HUES64 (cell line): ENCODE measurements around the gene GBF1. TPM values are rescaled to one million over a fixed set of nuclear protein-coding genes. Genes with fewer than 3 reads are reported as not detected.
"Not testable (repeated sequence)": the region's sequence is repeated elsewhere in the genome, so short reads cannot be mapped to it uniquely, and the experiment has no call there.

Source experiments
- H3K27ac ChIP-seq: 2 replicates; pipeline ENCODE4 v1.7.0; 2013; ENCODE audit warnings: low read depth, low read length, inconsistent platforms
- H3K27me3 ChIP-seq: 2 replicates; pipeline ENCODE4 v1.6.1; 2013; ENCODE audit warnings: mild to moderate bottlenecking, low read length; ENCODE audit not compliant: insufficient read depth
- H3K36me3 ChIP-seq: 2 replicates; pipeline ENCODE4 v1.6.1; 2013; ENCODE audit warnings: mild to moderate bottlenecking, low read length; ENCODE audit not compliant: insufficient read depth
- H3K4me1 ChIP-seq: 2 replicates; pipeline ENCODE4 v1.6.1; 2013; ENCODE audit warnings: mild to moderate bottlenecking, low read length, moderate library complexity; ENCODE audit not compliant: insufficient read depth
- H3K4me3 ChIP-seq: 2 replicates; pipeline ENCODE4 v1.5.1; 2013; ENCODE audit warnings: mild to moderate bottlenecking, low read length, moderate library complexity
- H3K9ac ChIP-seq: 2 replicates; pipeline ENCODE4 v1.6.1; 2013; ENCODE audit warnings: mild to moderate bottlenecking, low read depth, low read length
- H3K9me3 ChIP-seq: 2 replicates; pipeline ENCODE4 v1.6.1; 2013; ENCODE audit warnings: low read depth, low read length; ENCODE audit not compliant: insufficient read depth
- WGBS: fragments of 150-250, 120-280 bp; methylation state at CpG from one replicate; pipeline ENCODE4 v1.1.7; 2013; ENCODE audit warnings: missing lambda C conversion rate; 5-methylcytosine and 5-hydroxymethylcytosine counted together
- polyA plus RNA-seq, 2 experiments: library from polyadenylated mRNA; stranded (reverse); fragments of 50-300 nt; gene quantifications; one replicate each; pipeline ENCODE4 v1.2.3, GENCODE V29; 2013

Gene GBF1, protein sequence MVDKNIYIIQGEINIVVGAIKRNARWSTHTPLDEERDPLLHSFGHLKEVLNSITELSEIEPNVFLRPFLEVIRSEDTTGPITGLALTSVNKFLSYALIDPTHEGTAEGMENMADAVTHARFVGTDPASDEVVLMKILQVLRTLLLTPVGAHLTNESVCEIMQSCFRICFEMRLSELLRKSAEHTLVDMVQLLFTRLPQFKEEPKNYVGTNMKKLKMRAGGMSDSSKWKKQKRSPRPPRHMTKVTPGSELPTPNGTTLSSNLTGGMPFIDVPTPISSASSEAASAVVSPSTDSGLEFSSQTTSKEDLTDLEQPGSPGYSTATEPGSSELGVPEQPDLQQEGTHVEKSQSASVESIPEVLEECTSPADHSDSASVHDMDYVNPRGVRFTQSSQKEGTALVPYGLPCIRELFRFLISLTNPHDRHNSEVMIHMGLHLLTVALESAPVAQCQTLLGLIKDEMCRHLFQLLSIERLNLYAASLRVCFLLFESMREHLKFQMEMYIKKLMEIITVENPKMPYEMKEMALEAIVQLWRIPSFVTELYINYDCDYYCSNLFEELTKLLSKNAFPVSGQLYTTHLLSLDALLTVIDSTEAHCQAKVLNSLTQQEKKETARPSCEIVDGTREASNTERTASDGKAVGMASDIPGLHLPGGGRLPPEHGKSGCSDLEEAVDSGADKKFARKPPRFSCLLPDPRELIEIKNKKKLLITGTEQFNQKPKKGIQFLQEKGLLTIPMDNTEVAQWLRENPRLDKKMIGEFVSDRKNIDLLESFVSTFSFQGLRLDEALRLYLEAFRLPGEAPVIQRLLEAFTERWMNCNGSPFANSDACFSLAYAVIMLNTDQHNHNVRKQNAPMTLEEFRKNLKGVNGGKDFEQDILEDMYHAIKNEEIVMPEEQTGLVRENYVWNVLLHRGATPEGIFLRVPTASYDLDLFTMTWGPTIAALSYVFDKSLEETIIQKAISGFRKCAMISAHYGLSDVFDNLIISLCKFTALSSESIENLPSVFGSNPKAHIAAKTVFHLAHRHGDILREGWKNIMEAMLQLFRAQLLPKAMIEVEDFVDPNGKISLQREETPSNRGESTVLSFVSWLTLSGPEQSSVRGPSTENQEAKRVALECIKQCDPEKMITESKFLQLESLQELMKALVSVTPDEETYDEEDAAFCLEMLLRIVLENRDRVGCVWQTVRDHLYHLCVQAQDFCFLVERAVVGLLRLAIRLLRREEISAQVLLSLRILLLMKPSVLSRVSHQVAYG (N-terminal part only)
- polyA plus RNA-seq (2013, experiment 1 of 2): 15.4 TPM
- 16.8 TPM for polyA plus RNA-seq (2013, experiment 2 of 2)

GRCh38 chr10:102245082-102245931 is at the start of gene GBF1:
Gene GBF1 (plus strand): TSS chr10:102245532. CDS start chr10:102258939, 13,407 bp downstream.
- WGBS: under 1% methylated on average over 47 of the region's 47 CpGs
- Histone ChIP-seq H3K27me3 (peaks cover 32% of the 10 kb centered on the region), H3K9me3 (no peaks in the 10 kb centered on the region), H3K4me1 (peaks cover 2% of the 10 kb centered on the region; the same call in 1 of the 2 replicates), H3K36me3 (no peaks in the 10 kb centered on the region), H3K4me3 (peak within 1 kb of the TSS; percentile 78), H3K27ac (peak within 1 kb of the TSS; percentile 32; the same call in 1 of the 2 replicates), H3K9ac (peak within 1 kb of the TSS; percentile 64)

DNA sequence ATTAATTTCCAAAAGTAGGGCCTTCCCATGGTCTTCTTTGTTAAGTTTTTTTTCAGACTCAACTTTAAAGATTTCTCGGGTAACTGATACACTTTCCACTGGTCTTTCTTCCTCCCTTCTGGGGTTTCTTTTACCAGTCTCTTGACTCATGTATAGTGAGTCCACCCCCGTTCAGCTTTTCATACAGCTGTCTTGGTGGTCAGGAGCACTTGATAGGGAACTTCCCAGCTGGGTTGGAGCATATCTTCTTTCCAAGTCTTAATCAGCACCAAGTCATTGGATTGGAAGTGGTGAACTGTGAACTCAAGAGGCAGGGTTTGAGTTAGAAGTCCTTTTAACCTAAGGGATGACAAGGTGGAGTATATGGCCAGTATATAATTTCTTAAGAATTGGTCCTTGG is 48.4 kb upstream of the GBF1 start:
- WGBS: 79% methylated on average over 2 of the region's 2 CpGs
- H3K9ac ChIP-seq: no peak overlapping the region
- H3K4me3 ChIP-seq: no peak overlapping the region
- H3K27ac ChIP-seq: no peak overlapping the region
- H3K9me3 ChIP-seq: peaks cover 23% of the 10 kb centered on the region
- H3K4me1 ChIP-seq: no peaks in the 10 kb centered on the region
- H3K27me3 ChIP-seq: no peaks in the 10 kb centered on the region
- no peaks in the 10 kb centered on the region for H3K36me3 ChIP-seq

DNA sequence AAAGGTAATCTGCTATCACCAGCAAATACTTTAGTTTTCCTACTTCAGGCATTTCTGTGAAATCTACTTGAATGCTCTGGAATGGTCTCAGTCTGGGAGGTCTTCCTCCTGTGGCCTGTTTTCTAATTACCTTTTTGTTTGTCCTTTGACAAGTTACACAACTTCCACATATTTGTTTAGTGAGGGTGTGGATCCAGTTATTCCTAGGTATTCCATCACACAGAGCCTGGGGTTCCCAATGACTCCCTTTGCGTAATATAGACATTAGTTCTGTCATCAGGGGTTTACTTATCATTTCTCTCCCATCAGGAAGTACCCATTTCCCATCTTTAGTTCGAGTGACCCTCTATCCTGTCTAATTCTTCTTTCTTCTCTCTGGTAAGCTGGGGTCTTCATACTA is 47.3 kb upstream of the GBF1 start:
- Histone ChIP-seq H3K36me3 (no peaks in the 10 kb centered on the region), H3K9ac (no peak overlapping the region), H3K4me1 (no peaks in the 10 kb centered on the region), H3K27ac (no peak overlapping the region), H3K27me3 (no peaks in the 10 kb centered on the region), H3K9me3 (peaks cover 19% of the 10 kb centered on the region), H3K4me3 (no peak overlapping the region)
- WGBS: 80% methylated on average over 2 of the region's 2 CpGs

GRCh38 chr10:102200751-102201640 is 44.3 kb upstream of the GBF1 start:
- no peaks in the 10 kb centered on the region for H3K27me3 ChIP-seq
- no peaks in the 10 kb centered on the region for H3K36me3 ChIP-seq
- no peaks in the 10 kb centered on the region for H3K4me1 ChIP-seq
- H3K27ac ChIP-seq: no peak overlapping the region
- no peak overlapping the region for H3K9ac ChIP-seq
- peaks cover 36% of the 10 kb centered on the region for H3K9me3 ChIP-seq
- WGBS: 91% methylated on average over 34 of the region's 34 CpGs
- H3K4me3 ChIP-seq: no peak overlapping the region

DNA sequence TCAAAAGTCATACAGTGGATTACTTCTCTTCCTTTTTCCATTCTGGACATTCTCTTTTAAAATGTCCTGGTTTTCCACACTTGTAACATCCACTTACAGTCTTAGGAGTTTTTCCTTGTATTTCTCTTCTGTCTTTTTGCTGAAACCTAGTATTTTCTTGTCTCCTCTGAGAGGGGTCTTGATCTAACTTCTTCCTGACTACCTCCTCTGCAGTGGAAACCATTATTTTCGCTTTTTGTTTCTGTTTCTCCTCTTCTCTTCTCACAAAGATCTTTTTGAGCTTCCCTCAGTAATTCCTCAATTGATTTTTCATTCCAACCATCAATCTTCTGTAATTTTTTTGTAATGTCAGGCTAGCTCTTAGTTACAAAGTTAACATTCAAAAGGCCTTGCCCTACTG is 42.9 kb upstream of the GBF1 start:
- no peak overlapping the region for H3K27ac ChIP-seq
- no peaks in the 10 kb centered on the region for H3K36me3 ChIP-seq
- H3K9me3 ChIP-seq: peaks cover 33% of the 10 kb centered on the region
- H3K27me3 ChIP-seq: no peaks in the 10 kb centered on the region
- H3K4me3 ChIP-seq: no peak overlapping the region
- no peak overlapping the region for H3K9ac ChIP-seq
- H3K4me1 ChIP-seq: no peaks in the 10 kb centered on the region
- 54% methylated on average over 1 of the region's 1 CpG for WGBS

- no peaks in the 10 kb centered on the region; the same call in 1 of the 2 replicates for H3K27me3 ChIP-seq
- no peaks in the 10 kb centered on the region for H3K4me1 ChIP-seq
- no peak overlapping the region for H3K4me3 ChIP-seq
- H3K36me3 ChIP-seq: no peaks in the 10 kb centered on the region
- WGBS: 91% methylated on average over 4 of the region's 5 CpGs
- no peak overlapping the region for H3K27ac ChIP-seq
- peaks cover 15% of the 10 kb centered on the region for H3K9me3 ChIP-seq
- H3K9ac ChIP-seq: no peak overlapping the region
Measured at GRCh38 chr10:102208311-102209035, 36.9 kb upstream of the GBF1 start.

- H3K4me1 ChIP-seq: no peaks in the 10 kb centered on the region
- no peaks in the 10 kb centered on the region for H3K9me3 ChIP-seq
- no peaks in the 10 kb centered on the region; the same call in 1 of the 2 replicates for H3K27me3 ChIP-seq
- no peak overlapping the region for H3K27ac ChIP-seq
- H3K36me3 ChIP-seq: no peaks in the 10 kb centered on the region
- no peak overlapping the region for H3K4me3 ChIP-seq
- no peak overlapping the region for H3K9ac ChIP-seq
- WGBS: 89% methylated on average over 2 of the region's 3 CpGs
Measured at GRCh38 chr10:102211615-102212299, 33.6 kb upstream of the GBF1 start.

DNA sequence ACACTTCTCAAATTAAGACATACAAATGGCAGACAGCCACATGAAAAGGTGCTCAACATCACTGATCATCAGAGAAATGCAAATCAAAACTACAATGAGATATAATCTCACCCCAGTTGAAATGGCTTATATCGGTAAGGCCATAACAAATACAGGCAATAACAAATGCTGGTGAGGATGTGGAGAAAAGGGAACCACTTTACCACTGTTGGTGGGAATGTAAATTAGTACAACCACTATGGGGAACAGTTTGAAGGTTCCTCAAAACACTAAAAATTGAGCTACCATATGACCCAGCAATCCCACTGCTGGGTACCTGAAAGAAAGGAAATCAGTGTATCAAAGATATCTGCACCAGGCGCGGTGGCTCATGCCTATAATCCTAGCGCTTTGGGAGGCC is 31.7 kb upstream of the GBF1 start:
- not testable (repeated sequence) for H3K27me3 ChIP-seq, H3K9ac ChIP-seq, H3K9me3 ChIP-seq, H3K36me3 ChIP-seq, H3K4me3 ChIP-seq, H3K4me1 ChIP-seq, H3K27ac ChIP-seq
- 84% methylated on average over 4 of the region's 4 CpGs for WGBS

DNA sequence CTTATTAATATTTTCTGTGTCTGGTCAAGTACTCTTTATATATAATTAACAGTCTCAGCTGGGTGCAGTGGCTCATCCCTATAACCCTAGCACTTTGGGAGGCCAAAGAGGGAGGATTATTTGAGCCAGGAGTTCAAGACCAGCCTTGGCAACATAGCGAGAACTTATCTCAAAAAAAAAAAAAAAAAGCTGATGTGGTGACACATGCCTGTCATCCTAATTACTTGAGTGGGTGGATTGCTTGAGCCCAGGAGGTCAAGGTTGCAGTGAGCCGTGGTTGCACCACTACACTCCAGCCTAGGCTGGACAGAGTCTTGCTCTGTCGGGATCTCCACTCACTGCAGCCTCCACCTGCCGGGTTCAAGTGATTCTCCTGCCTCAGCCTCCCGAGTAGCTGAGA is 26.0 kb upstream of the GBF1 start:
- WGBS: 91% methylated on average over 5 of the region's 5 CpGs
- no peak overlapping the region for H3K27ac ChIP-seq
- H3K4me3 ChIP-seq: no peak overlapping the region

More for the DNA sequence above, 26.0 kb upstream of the GBF1 start:
- Histone ChIP-seq H3K36me3 (no peaks in the 10 kb centered on the region), H3K4me1 (no peaks in the 10 kb centered on the region), H3K9me3 (no peaks in the 10 kb centered on the region), H3K27me3 (peaks cover 32% of the 10 kb centered on the region), H3K9ac (no peak overlapping the region)
